PC-9 (cell line): ENCODE data around the gene PRAMEF15.
"Not testable (repeated sequence)": the region's sequence is repeated elsewhere in the genome, so short reads cannot be mapped to it uniquely, and the experiment has no call there.

Experiments
- CTCF ChIP-seq: fragments of 200-600 bp; sonication (generic); conservative IDR thresholded peaks from 2 replicates; pipeline ENCODE4 v1.6.1; 2017; ENCODE audit warnings: mixed run types, antibody characterized with exemption, mild to moderate bottlenecking, moderate library complexity
- EZH2 ChIP-seq: fragments of 200-600 bp; sonication (generic); IDR thresholded peaks from 2 replicates; pipeline ENCODE4 v1.8.0; 2017; ENCODE audit warnings: antibody characterized with exemption, low read depth

GRCh38 chr1:13297216-13297931 lies 18.0 kb upstream of the PRAMEF15 start:
- TF ChIP-seq CTCF, EZH2: not testable (repeated sequence)
